Measurements from ENCODE around the gene VASN.

Gene VASN

DNA sequence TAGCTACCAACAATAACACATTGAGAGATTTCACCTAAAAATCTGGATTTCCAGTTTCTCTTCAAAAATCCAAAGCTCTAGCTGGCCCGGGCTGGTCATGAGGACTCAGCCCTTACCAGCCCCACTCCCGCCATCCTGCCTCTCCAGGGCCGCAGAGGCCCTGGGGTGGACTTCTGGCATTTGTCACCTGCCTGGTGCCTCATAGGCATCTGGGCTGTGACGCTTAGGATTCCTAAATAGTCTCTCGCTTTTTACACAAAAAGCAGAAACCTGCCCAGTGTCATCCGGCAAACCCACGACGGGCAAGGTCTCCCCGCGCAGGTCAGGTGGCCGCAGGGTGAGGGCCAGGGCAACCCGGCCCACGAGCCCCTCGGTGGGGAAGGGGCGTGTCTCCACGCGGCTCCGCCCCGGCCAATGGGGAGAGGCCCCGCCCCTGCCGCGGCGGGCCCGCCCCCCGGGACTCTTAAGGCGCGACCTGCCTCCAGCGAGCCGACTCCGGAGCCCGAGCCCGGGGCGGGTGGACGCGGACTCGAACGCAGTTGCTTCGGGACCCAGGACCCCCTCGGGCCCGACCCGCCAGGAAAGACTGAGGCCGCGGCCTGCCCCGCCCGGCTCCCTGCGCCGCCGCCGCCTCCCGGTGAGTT, at the start of gene VASN:
Gene VASN (plus strand): TSS at position 492 of the 644 bp plus-strand sequence. CDS start 9,030 bp downstream, outside the sequence.
- peak; percentile 87 for DNase-seq
- Mint-ChIP-seq H3K36me3 (ENCODE audit: low read depth) (peaks cover 9% of the 10 kb centered on the region), H3K4me3 (peak within 1 kb of the TSS; percentile 73), H3K27ac (peak within 1 kb of the TSS; percentile 79), H3K9me3 (no peaks in the 10 kb centered on the region), H3K4me1 (ENCODE audit: low read depth) (peaks cover 17% of the 10 kb centered on the region), H3K27me3 (no peaks in the 10 kb centered on the region)

DNA sequence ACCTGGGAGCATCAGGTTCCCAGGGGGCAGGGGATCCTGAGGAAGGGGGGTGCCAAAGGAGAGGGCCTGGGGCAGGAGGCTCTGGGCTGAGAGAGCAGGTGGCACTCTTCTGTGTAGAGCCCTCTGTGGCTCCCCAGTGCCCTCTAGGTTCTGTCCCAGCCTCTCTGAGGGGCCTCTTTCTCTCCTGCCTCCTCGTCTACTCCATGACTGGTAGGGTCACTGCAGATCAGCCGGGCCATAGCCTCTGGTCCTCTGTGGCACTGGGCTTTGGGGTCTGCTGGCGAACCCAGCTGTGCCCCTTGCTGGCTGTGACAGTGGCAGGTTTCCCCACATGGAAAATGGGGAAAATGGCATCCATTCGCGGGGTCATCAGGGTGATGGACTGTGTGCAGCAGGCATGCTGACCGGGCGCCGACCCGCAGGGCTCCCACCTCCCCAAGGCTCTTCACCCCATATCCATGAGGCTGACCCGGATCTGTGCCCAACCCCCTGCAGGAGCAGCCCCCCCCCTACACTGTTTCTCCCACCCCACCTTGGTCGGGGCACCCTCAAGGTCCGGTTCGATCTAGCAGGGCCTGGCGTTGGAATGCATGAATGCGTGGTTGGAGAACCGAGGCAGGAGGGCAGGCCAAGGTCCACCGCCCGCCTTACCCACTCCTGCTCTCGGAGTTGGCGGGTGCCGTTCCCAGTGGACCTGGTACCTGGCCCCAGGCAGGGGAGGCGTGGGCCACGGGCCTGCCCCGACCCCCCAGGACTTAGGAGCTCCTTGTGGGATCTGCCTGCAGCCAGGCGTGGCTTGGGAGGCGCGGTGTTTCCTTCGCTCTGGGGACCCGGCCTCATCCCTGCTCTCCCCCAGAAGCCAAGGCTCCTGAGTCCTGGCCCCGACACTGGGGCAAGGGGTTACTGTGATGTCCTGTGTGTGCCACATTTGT, 49.3 kb upstream of the VASN start:
- no peak overlapping the region for H3K4me3 Mint-ChIP-seq
- H3K4me1 Mint-ChIP-seq (ENCODE audit: low read depth) = peaks cover 7% of the 10 kb centered on the region
- no peaks in the 10 kb centered on the region for H3K36me3 Mint-ChIP-seq (ENCODE audit: low read depth)
- no peak overlapping the region for H3K27ac Mint-ChIP-seq
- H3K27me3 Mint-ChIP-seq = peaks cover 3% of the 10 kb centered on the region
- no peaks in the 10 kb centered on the region for H3K9me3 Mint-ChIP-seq
- DNase-seq = no peak

DNA sequence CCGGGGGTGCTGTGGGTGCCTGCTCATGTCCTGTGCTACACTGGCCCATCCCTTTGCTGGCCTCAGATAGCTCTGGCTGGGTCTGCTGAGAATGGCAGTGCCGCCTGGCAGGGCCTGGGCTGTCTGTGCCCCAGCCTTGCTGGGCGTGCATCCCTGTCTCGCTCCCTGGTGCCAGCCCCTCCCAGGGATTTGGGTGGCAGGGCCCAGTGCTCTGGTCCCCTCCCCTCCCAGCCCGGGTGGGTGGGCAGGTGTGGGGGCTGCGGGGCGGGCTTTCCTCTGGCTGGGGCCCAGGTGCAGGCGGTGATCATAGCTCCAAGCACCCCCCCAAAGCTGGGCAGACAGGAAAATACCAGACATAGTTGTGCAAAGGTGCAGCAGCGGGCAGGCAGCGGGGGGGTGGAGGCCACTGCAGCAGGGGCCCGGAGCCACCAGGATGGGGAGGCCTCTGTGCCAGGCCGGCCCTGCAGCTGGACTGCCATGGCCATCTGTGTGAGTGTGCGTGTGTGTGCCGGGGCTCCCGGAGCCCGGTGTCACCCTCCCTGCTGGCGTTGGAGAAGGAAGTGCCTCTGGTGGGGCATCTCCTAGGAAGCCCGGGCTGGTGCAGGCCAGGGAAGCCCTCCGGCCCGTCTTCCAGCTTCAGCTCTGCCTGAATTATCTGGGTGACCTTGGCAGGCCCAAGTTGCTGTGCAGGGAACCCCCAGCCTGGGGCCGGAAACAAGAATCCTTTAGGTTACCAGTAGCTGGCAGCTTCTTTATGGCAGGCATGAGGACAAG, 48.4 kb upstream of the VASN start:
- Mint-ChIP-seq H3K4me1 (ENCODE audit: low read depth) (peaks cover 10% of the 10 kb centered on the region), H3K9me3 (no peaks in the 10 kb centered on the region), H3K4me3 (no peak overlapping the region), H3K27ac (no peak overlapping the region), H3K36me3 (ENCODE audit: low read depth) (no peaks in the 10 kb centered on the region), H3K27me3 (no peaks in the 10 kb centered on the region)
- DNase-seq = no peak

DNA sequence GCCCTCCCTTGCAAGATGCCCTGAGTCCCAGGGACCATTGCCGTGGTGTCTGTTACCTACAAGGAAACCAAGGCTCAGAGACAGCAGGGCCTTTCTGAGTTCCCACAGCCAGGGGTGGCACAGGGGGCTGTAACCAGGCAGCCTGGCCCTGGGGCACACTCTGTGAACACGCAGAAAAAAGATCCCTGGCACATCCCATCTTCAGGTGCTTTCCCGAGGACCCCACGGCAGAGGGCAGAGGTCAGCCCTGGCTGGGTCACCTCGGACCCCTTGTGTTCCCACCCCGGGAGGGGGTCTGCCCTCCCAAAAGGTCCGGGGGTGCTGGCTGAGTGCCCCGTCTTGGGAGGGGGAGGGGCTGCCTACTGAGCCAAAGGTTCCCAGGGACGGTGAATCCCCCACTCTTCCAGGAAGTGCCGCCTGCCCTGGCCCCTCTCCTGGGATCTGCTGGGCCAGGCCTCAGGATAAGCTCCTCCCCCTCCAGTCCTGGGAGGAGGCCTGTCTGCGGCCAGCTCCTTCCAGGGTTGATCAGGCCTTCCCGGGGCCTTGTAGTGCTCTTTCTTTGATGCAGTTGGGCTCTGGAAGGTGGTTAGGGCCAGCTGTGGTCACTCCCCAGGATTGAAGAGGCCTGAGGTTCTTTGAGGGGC, 47.7 kb upstream of the VASN start:
- no peaks in the 10 kb centered on the region for H3K27me3 Mint-ChIP-seq
- H3K36me3 Mint-ChIP-seq (ENCODE audit: low read depth) = no peaks in the 10 kb centered on the region
- no peaks in the 10 kb centered on the region for H3K9me3 Mint-ChIP-seq
- DNase-seq = no peak
- no peak overlapping the region for H3K4me3 Mint-ChIP-seq
- no peak overlapping the region for H3K27ac Mint-ChIP-seq
- peaks cover 10% of the 10 kb centered on the region for H3K4me1 Mint-ChIP-seq (ENCODE audit: low read depth)

DNA sequence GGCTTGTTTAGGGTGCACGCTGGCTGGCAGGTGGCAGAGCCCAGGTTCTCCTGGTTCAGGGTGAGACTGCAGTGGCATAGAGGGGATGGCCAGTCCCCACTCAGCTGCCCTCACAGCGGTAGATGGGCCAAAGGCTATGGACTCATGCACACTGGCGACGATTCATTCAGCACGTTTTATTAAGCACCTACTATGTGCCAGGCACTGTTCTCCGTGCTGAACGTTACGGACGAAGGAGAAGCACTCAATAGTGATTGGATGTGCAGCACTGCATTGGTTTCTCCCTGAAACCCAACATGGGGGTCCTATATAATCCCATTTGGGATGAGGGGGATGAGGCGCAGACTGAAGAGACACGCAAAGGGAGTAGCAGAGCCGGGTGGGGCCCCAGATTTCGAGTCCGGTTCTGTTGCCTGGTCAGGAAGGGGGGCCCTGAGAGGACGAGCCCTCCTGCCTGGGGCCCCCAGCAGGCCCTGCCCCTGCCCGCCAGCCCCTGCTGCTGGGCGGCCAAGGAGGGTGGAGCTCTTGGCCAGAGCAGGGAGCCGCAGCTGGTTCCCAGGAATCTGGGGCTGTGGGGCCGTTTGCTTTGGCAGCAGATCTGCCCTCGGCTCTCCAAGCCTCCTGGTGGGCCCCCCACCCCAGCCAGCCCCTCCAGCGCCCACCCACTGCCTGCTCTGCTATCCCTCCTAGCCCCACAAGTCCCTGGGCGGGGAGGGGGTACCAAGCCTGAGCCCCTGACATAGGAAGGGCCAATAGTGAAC, 47.0 kb upstream of the VASN start:
- no peak overlapping the region for H3K4me3 Mint-ChIP-seq
- H3K27me3 Mint-ChIP-seq = no peaks in the 10 kb centered on the region
- no peak overlapping the region for H3K27ac Mint-ChIP-seq
- DNase-seq = no peak
- H3K4me1 Mint-ChIP-seq (ENCODE audit: low read depth) = peaks cover 7% of the 10 kb centered on the region
- H3K9me3 Mint-ChIP-seq = no peaks in the 10 kb centered on the region
- H3K36me3 Mint-ChIP-seq (ENCODE audit: low read depth) = no peaks in the 10 kb centered on the region

DNA sequence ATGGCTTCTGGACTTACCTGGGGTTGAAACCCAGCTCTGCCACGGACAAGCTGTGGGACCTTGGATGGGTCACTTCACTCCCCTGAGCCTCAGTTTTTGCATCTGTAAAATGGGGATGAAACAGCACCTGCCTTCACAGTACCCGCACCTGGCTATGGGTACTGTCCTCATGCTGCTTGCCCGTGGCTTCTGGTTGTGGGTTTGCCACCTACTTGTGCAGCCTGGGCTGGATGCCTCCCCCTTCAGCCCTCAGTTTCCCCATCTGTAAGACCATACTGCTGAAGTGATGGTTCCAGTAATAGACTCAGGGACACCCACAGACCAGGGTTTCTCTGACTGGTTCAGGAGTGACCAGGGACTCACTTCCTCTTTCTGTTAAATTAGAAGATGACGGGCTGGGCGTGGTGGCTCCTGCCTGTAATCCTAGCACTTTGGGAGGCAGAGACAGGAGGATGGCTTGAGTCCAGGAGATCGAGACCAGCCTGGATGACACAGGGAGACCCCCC, 46.3 kb upstream of the VASN start:
- Mint-ChIP-seq H3K27me3 (no peaks in the 10 kb centered on the region), H3K36me3 (ENCODE audit: low read depth) (no peaks in the 10 kb centered on the region), H3K27ac (no peak overlapping the region), H3K9me3 (no peaks in the 10 kb centered on the region), H3K4me3 (no peak overlapping the region), H3K4me1 (ENCODE audit: low read depth) (peaks cover 7% of the 10 kb centered on the region)
- no peak for DNase-seq

DNA sequence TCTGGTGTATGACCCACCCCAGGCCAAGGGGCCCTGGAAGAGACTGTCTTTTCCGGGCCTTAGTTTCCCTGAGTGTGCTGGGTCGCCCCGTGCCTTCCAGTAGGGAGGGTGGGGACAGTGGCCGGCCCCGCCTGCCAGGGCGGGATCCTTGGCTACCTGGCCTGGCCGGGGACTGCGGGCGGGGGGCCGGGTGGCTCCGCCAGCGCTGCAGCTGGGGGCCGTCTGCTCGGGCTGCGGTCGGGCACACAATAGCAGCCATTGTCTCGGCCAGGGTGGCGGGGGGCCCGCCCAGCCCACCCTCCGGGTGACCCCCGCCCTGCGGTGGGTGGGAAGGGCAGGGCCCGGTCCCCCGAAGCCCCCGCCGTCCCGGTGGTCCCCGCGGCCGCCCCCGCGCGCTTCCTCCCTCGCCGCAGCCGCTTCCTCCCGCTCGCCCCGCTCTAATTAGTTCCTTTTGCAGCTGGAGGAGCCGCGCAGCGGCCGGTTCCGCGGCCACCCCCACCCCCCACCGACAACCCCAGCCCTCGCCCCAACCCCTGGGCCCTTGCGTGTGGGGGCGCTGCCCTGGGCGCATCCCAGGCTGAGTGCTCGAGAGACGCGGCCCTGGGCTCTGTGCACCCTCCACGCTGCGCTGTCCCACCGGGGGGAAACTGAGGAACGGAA, 44.1 kb upstream of the VASN start:
- Mint-ChIP-seq H3K36me3 (ENCODE audit: low read depth) (no peaks in the 10 kb centered on the region), H3K4me1 (ENCODE audit: low read depth) (peaks cover 7% of the 10 kb centered on the region), H3K4me3 (no peak overlapping the region), H3K27ac (no peak overlapping the region), H3K27me3 (no peaks in the 10 kb centered on the region), H3K9me3 (no peaks in the 10 kb centered on the region)
- no peak for DNase-seq

DNA sequence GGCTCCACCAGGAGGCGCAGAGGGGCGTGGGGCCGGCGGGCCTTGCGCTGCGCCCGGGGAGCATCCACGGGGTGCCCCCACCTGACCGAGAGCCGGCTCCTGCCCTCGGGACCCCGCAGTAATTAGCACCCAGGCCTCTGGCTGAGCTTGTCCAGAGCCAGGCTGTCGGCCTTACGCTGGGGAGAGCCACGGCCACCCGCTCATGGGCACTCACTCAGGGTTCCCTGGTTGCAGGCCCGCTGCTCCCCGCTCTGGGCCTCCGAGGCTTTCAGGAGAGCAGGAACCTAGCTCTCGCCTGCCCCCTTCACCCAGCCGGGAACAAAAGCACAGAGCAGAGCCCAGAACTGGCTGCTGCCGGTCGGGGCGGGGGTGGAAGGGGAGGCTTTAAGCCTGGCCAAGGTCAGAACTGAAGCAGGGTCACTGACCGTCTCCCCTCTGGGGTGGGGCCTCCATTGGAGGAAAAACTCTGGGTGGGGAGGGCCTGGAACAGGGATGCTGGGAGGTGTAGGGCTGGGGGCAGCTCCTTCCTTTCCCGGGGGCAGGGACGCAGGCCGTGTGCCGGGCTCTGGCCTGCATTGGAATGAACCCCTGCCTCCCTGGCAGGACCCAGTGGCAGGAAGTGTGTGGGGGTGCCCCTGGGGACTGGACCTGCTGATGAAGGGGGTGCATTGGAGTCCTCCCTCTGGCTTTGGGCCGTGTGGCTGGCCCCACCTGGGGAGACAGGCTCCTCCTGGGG, 43.4 kb upstream of the VASN start:
- peak overlapping the region; percentile 36 for H3K4me3 Mint-ChIP-seq

DNA sequence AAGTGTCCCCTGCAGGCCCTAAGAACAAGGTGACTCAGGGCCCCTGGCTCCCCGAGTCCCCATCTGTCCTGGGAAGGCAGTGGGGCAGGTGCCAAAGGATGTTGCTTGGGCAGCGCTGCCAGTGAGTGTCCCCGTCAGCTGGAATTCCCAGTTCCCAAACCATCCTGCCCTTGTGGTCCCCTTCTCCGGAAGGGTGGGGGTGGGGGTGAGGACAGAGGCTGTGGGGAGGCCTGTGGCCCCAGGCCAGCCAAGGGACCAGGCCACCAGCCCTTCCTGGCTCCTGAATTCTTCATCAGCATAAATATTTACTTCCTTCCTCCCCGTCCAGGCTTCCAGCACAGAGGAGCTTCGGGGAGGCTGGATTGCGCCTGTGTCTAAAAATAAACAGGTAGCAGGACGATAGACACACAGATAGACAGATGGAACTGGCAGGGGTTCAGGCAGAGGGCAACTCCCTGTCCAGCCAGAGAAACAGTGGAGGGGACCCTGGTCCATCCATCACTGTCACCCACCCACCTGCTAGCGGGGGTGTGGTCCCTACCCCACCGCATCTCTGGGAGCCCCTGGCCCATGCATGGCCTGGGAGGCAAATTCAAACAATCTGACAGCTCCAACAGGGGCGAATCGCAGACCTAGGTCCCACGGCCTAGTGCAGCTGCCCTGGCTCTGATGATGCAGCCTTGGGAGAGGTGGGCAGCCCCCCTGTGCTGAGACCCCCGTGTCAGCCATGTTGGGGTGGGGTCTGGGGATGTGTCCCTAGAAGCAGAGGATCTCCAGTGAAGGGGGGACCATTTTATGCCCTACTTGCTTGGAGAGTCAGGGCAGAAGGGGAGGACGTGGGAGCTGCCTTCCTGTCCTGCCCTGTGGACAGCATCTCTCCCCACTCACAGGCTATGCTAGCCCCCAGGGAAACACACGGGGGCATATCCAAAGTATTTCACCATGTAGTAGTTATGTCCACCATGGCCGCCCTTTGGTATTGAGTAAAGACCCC, 42.6 kb upstream of the VASN start:
- no peaks in the 10 kb centered on the region for H3K36me3 Mint-ChIP-seq (ENCODE audit: low read depth)
- DNase-seq = no peak

More for the DNA sequence above, 43.4 kb upstream of the VASN start:
- H3K36me3 Mint-ChIP-seq (ENCODE audit: low read depth) = no peaks in the 10 kb centered on the region
- no peak overlapping the region for H3K27ac Mint-ChIP-seq
- DNase-seq = peak; percentile 65
- peaks cover 7% of the 10 kb centered on the region for H3K4me1 Mint-ChIP-seq (ENCODE audit: low read depth)
- no peaks in the 10 kb centered on the region for H3K9me3 Mint-ChIP-seq
- no peaks in the 10 kb centered on the region for H3K27me3 Mint-ChIP-seq

DNA sequence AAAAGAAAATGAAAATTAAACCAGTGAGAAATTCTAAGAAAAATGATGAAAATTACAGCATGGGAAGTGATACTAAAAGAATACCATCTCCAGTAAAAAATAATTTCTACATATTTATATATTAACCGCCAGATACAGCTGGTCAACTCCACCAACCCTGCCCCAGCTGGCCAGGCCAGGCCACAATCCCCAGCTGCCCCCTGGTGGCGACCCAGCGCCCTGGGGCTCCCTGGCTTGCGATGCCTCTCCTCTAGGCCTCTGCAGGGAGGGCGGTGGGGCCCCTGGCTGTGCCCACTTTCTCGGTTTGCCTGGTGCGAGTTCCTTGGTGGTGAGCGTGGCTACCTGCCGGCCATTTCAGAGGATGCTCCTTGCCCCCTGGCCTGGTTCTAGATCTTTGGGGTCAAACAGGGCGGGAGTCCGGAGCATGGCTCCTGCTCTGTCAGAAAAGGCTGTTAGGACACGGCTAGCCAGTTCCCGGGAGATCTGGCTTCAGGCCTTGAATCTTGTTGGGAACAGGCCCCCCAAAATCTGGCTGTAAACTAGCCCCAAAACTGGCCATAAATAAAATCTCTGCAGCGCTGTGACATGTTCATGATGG, 41.3 kb upstream of the VASN start:
- Mint-ChIP-seq H3K4me1 (ENCODE audit: low read depth) (peaks cover 7% of the 10 kb centered on the region), H3K27me3 (no peaks in the 10 kb centered on the region), H3K4me3 (no peak overlapping the region), H3K9me3 (no peaks in the 10 kb centered on the region), H3K27ac (no peak overlapping the region), H3K36me3 (ENCODE audit: low read depth) (no peaks in the 10 kb centered on the region)
- peak; percentile 80 for DNase-seq

More for the DNA sequence above, 42.6 kb upstream of the VASN start:
- Mint-ChIP-seq H3K27me3 (no peaks in the 10 kb centered on the region), H3K4me3 (no peak overlapping the region), H3K27ac (no peak overlapping the region), H3K4me1 (ENCODE audit: low read depth) (peaks cover 7% of the 10 kb centered on the region), H3K9me3 (no peaks in the 10 kb centered on the region)

DNA sequence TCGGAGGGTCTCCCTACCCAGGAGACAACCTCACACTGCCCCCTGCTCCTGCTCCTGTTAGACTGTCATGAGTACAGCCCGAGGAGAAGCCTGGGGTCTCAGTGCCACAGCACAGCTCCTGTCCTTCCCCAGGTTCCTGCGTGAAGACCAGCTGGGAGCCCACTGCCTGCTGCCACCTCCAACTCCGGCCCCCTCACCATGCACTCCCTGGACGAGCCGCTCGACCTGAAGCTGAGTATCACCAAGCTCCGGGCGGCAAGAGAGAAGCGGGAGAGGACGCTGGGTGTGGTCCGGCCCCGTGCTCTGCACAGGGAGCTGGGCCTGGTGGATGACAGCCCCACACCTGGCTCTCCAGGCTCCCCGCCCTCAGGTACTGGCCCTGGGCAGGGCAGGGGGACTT, 39.6 kb upstream of the VASN start:
- Mint-ChIP-seq H3K4me3 (no peak overlapping the region), H3K9me3 (no peaks in the 10 kb centered on the region), H3K27ac (no peak overlapping the region), H3K36me3 (ENCODE audit: low read depth) (no peaks in the 10 kb centered on the region), H3K4me1 (ENCODE audit: low read depth) (peaks cover 7% of the 10 kb centered on the region), H3K27me3 (no peaks in the 10 kb centered on the region)
- no peak for DNase-seq
